SK-N-SH treated with all-trans-retinoic acid at 6 μM for 48 hours (cell line): ENCODE data around the gene TASP1.

Experiments
- ATAC-seq: fragments of 200-7000 bp; cut with Tn5 transposase; 3 replicates; pipeline ENCODE4 v1.9.1; 2020; ENCODE audit warnings: mild to moderate bottlenecking, moderate library complexity
- ARNTL ChIP-seq: fragments of 450-650 bp; formaldehyde crosslinking; IDR thresholded peaks from 2 replicates; pipeline ENCODE4 v1.5.0; 2020; ENCODE audit warnings: low read depth, mild to moderate bottlenecking, moderate library complexity, borderline replicate concordance
- BACH2 ChIP-seq: fragments of 250-450 bp; sonication (Bioruptor Pico); IDR thresholded peaks from 2 replicates; pipeline ENCODE4 v1.9.0; 2021; ENCODE audit warnings: mild to moderate bottlenecking, borderline replicate concordance
- CSRNP3 ChIP-seq: fragments of 250-450 bp; sonication (Bioruptor Pico); IDR thresholded peaks from 2 replicates; pipeline ENCODE4 v1.5.1; 2021; ENCODE audit warnings: mild to moderate bottlenecking, moderate library complexity
- ESRRG ChIP-seq: fragments of 250-450 bp; sonication (Bioruptor Pico); IDR thresholded peaks from 2 replicates; pipeline ENCODE4 v1.6.1; 2021; ENCODE audit warnings: mild to moderate bottlenecking
- GLIS3 ChIP-seq: fragments of 250-450 bp; sonication (Bioruptor Pico); IDR thresholded peaks from 2 replicates; pipeline ENCODE4 v1.5.0; 2020; ENCODE audit warnings: mild to moderate bottlenecking, moderate library complexity
- ISL1 ChIP-seq: fragments of 250-450 bp; sonication (Bioruptor Pico); IDR thresholded peaks from 2 replicates; pipeline ENCODE4 v2.1.2; 2022; ENCODE audit warnings: mild to moderate bottlenecking, moderate library complexity
- OSR1 ChIP-seq: fragments of 250-450 bp; sonication (Bioruptor Pico); IDR thresholded peaks from 2 replicates; pipeline ENCODE4 v1.8.0; 2022; ENCODE audit warnings: moderate library complexity, mild to moderate bottlenecking, inconsistent platforms
- PPARA ChIP-seq: fragments of 250-450 bp; sonication (Bioruptor Pico); IDR thresholded peaks from 2 replicates; pipeline ENCODE4 v1.5.0; 2020; ENCODE audit warnings: mild to moderate bottlenecking, borderline replicate concordance
- RARB ChIP-seq: fragments of 250-450 bp; sonication (Bioruptor Pico); IDR thresholded peaks from 2 replicates; pipeline ENCODE4 v1.8.0; 2021; ENCODE audit warnings: mild to moderate bottlenecking, moderate library complexity
- SNAI2 ChIP-seq: fragments of 250-450 bp; sonication (Bioruptor Pico); IDR thresholded peaks from 2 replicates; pipeline ENCODE4 v1.5.0; 2020; ENCODE audit warnings: mild to moderate bottlenecking, moderate library complexity
- TCF4 ChIP-seq: fragments of 250-450 bp; sonication (Bioruptor Pico); IDR thresholded peaks from 2 replicates; pipeline ENCODE4 v1.8.0; 2021; ENCODE audit warnings: mild to moderate bottlenecking, moderate library complexity, borderline replicate concordance
- TOX ChIP-seq: fragments of 250-450 bp; sonication (Bioruptor Pico); IDR thresholded peaks from 2 replicates; pipeline ENCODE4 v1.8.0; 2021; ENCODE audit warnings: mild to moderate bottlenecking, moderate library complexity, borderline replicate concordance
- ZC3H10 ChIP-seq: fragments of 250-450 bp; sonication (Bioruptor Pico); IDR thresholded peaks from 2 replicates; pipeline ENCODE4 v1.5.1; 2021; ENCODE audit warnings: mild to moderate bottlenecking, moderate library complexity
- ZFP3 ChIP-seq: fragments of 250-450 bp; sonication (Bioruptor Pico); IDR thresholded peaks from 2 replicates; pipeline ENCODE4 v1.5.0; 2020; ENCODE audit warnings: mild to moderate bottlenecking, moderate library complexity
- ZFP30 ChIP-seq: fragments of 450-650 bp; formaldehyde crosslinking; IDR thresholded peaks from 2 replicates; pipeline ENCODE4 v1.5.0; 2022; ENCODE audit warnings: mild to moderate bottlenecking, moderate library complexity
- ZNF565 ChIP-seq: fragments of 450-650 bp; formaldehyde crosslinking; conservative IDR thresholded peaks from 2 replicates; pipeline ENCODE4 v1.5.0; 2020; ENCODE audit warnings: low read depth, mild to moderate bottlenecking, moderate library complexity
- ZNF70 ChIP-seq: fragments of 450-650 bp; formaldehyde crosslinking; IDR thresholded peaks from 2 replicates; pipeline ENCODE4 v1.5.0; 2020; ENCODE audit warnings: mild to moderate bottlenecking, moderate library complexity
- ZNF8 ChIP-seq: fragments of 450-650 bp; formaldehyde crosslinking; IDR thresholded peaks from 2 replicates; pipeline ENCODE4 v1.5.0; 2020; ENCODE audit warnings: mild to moderate bottlenecking, moderate library complexity
- TF ChIP-seq, protein P1 (sequence below): fragments of 250-450 bp; sonication (Bioruptor Pico); IDR thresholded peaks from 2 replicates; pipeline ENCODE4 v1.5.0; 2020; ENCODE audit warnings: mild to moderate bottlenecking, moderate library complexity
- TF ChIP-seq, protein P2 (sequence below): fragments of 250-450 bp; sonication (Bioruptor Pico); IDR thresholded peaks from 2 replicates; pipeline ENCODE4 v1.5.1; 2020; ENCODE audit warnings: low read depth, mild to moderate bottlenecking, moderate library complexity
- TF ChIP-seq, protein P3 (sequence below): fragments of 250-450 bp; sonication (Bioruptor Pico); IDR thresholded peaks from 2 replicates; pipeline ENCODE4 v1.8.0; 2021; ENCODE audit warnings: low read depth, mild to moderate bottlenecking, moderate library complexity, borderline replicate concordance

TASP1 gene, protein sequence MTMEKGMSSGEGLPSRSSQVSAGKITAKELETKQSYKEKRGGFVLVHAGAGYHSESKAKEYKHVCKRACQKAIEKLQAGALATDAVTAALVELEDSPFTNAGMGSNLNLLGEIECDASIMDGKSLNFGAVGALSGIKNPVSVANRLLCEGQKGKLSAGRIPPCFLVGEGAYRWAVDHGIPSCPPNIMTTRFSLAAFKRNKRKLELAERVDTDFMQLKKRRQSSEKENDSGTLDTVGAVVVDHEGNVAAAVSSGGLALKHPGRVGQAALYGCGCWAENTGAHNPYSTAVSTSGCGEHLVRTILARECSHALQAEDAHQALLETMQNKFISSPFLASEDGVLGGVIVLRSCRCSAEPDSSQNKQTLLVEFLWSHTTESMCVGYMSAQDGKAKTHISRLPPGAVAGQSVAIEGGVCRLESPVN

GRCh38 chr20:13638496-13639149 is at the start of gene TASP1:
Gene TASP1 (minus strand): TSS chr20:13638932. CDS start chr20:13630078, 8,854 bp downstream.
- ATAC-seq: peak; percentile 100
- no peak for TF ChIP-seq ZNF565
- TF ChIP-seq, protein P1, sequence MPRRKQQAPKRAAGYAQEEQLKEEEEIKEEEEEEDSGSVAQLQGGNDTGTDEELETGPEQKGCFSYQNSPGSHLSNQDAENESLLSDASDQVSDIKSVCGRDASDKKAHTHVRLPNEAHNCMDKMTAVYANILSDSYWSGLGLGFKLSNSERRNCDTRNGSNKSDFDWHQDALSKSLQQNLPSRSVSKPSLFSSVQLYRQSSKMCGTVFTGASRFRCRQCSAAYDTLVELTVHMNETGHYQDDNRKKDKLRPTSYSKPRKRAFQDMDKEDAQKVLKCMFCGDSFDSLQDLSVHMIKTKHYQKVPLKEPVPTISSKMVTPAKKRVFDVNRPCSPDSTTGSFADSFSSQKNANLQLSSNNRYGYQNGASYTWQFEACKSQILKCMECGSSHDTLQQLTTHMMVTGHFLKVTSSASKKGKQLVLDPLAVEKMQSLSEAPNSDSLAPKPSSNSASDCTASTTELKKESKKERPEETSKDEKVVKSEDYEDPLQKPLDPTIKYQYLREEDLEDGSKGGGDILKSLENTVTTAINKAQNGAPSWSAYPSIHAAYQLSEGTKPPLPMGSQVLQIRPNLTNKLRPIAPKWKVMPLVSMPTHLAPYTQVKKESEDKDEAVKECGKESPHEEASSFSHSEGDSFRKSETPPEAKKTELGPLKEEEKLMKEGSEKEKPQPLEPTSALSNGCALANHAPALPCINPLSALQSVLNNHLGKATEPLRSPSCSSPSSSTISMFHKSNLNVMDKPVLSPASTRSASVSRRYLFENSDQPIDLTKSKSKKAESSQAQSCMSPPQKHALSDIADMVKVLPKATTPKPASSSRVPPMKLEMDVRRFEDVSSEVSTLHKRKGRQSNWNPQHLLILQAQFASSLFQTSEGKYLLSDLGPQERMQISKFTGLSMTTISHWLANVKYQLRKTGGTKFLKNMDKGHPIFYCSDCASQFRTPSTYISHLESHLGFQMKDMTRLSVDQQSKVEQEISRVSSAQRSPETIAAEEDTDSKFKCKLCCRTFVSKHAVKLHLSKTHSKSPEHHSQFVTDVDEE (CRISPR knock-in tag): no peak
- no peak for TF ChIP-seq TOX (CRISPR knock-in tag)
- no peak for TF ChIP-seq ESRRG (CRISPR knock-in tag)
- TF ChIP-seq TCF4 (CRISPR knock-in tag): no peak
- no peak for TF ChIP-seq GLIS3
- TF ChIP-seq, protein P2, sequence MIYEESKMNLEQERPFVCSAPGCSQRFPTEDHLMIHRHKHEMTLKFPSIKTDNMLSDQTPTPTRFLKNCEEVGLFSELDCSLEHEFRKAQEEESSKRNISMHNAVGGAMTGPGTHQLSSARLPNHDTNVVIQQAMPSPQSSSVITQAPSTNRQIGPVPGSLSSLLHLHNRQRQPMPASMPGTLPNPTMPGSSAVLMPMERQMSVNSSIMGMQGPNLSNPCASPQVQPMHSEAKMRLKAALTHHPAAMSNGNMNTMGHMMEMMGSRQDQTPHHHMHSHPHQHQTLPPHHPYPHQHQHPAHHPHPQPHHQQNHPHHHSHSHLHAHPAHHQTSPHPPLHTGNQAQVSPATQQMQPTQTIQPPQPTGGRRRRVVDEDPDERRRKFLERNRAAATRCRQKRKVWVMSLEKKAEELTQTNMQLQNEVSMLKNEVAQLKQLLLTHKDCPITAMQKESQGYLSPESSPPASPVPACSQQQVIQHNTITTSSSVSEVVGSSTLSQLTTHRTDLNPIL (CRISPR knock-in tag): no peak
- TF ChIP-seq ARNTL (CRISPR knock-in tag): no peak
- no peak for TF ChIP-seq CSRNP3 (CRISPR knock-in tag)
- no peak for TF ChIP-seq PPARA
- no peak for TF ChIP-seq ZFP30 (CRISPR knock-in tag)

GRCh38 chr20:13687815-13688214 is 49.1 kb upstream of the TASP1 start:
- TF ChIP-seq ZC3H10 (CRISPR knock-in tag): no peak
- no peak for TF ChIP-seq ESRRG (CRISPR knock-in tag)
- no peak for TF ChIP-seq ZFP3 (CRISPR knock-in tag)
- no peak for TF ChIP-seq ZFP30 (CRISPR knock-in tag)
- no peak for TF ChIP-seq OSR1 (CRISPR knock-in tag)
- TF ChIP-seq PPARA: no peak
- TF ChIP-seq RARB: no peak
- no peak for TF ChIP-seq TOX (CRISPR knock-in tag)
- TF ChIP-seq, protein P1 (CRISPR knock-in tag): no peak
- no peak for TF ChIP-seq TCF4 (CRISPR knock-in tag)
- TF ChIP-seq, protein P3, sequence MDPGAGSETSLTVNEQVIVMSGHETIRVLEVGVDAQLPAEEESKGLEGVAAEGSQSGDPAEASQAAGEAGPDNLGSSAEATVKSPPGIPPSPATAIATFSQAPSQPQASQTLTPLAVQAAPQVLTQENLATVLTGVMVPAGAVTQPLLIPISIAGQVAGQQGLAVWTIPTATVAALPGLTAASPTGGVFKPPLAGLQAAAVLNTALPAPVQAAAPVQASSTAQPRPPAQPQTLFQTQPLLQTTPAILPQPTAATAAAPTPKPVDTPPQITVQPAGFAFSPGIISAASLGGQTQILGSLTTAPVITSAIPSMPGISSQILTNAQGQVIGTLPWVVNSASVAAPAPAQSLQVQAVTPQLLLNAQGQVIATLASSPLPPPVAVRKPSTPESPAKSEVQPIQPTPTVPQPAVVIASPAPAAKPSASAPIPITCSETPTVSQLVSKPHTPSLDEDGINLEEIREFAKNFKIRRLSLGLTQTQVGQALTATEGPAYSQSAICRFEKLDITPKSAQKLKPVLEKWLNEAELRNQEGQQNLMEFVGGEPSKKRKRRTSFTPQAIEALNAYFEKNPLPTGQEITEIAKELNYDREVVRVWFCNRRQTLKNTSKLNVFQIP (CRISPR knock-in tag): no peak
- TF ChIP-seq, protein P2 (CRISPR knock-in tag): no peak
- no peak for TF ChIP-seq ISL1 (CRISPR knock-in tag)
- no peak for TF ChIP-seq ZNF8
- no peak for TF ChIP-seq ZNF565
- no peak for TF ChIP-seq ZNF70 (CRISPR knock-in tag)
- no peak for TF ChIP-seq SNAI2
- TF ChIP-seq GLIS3: no peak
- TF ChIP-seq CSRNP3 (CRISPR knock-in tag): no peak
- no peak for TF ChIP-seq BACH2 (CRISPR knock-in tag)
- TF ChIP-seq, all 23 proteins: peak for 0
- ATAC-seq: no peak
